Thyroid gland (tissue), 4 donors: ENCODE results near the gene IKZF2.

Source experiments
- CTCF ChIP-seq, 6 experiments: fragments of 200-600 bp in 3 of 6; fragments of 450-650 bp in 3 of 6; sonication (generic) in 3 of 6; IDR thresholded peaks; one replicate each; pipeline ENCODE4 v1.5.1; 2016 to 2019; ENCODE audit warnings: antibody characterized with exemption in 6 of 6, mild to moderate bottlenecking in 2 of 6, inconsistent platforms in 1 of 6, moderate library complexity in 1 of 6
- POLR2A ChIP-seq, 2 donors: fragments of 450-650 bp; IDR thresholded peaks; one replicate each; pipeline ENCODE4 v1.6.1; 2017; ENCODE audit warnings: antibody characterized with exemption in 2 of 2, mild to moderate bottlenecking in 2 of 2, moderate library complexity in 1 of 2

GRCh38 chr2:212998626-212999359 is 152.6 kb downstream of the IKZF2 start:
- TF ChIP-seq CTCF (IDR thresholded peaks at IDR 0.05) (no peak), POLR2A (IDR thresholded peaks at IDR 0.05) (no peak)
